PFSK-1 (cell line): Measurements from ENCODE around the gene RPRD2.

ENCODE experiments used
- FOXP2 ChIP-seq: optimal IDR thresholded peaks from 2 replicates; pipeline ENCODE3; 2011; ENCODE audit warnings: borderline replicate concordance, control low read depth, inconsistent platforms; ENCODE audit not compliant: insufficient read depth; ENCODE audit errors: extremely low read length, extremely low read depth
- POLR2AphosphoS5 ChIP-seq: IDR thresholded peaks from 2 replicates; pipeline ENCODE4 v1.6.1; 2012; ENCODE audit warnings: low read depth, mild to moderate bottlenecking, control low read depth, low read length, moderate library complexity
- REST ChIP-seq, 2 experiments: IDR thresholded peaks; 2 replicates each; pipeline versions ENCODE4 v1.6.1 to v1.8.0; 2011 to 2012; ENCODE audit warnings: low read depth in 2 of 2, low read length in 2 of 2, control low read depth in 1 of 2, inconsistent platforms in 1 of 2, mild to moderate bottlenecking in 1 of 2, moderate library complexity in 1 of 2; ENCODE audit not compliant: insufficient read depth in 1 of 2
- SIN3A ChIP-seq: IDR thresholded peaks from 2 replicates; pipeline ENCODE4 v1.6.1; 2012; ENCODE audit warnings: mild to moderate bottlenecking, low read length, moderate library complexity, borderline replicate concordance; ENCODE audit not compliant: insufficient read depth
- TAF1 ChIP-seq: IDR thresholded peaks from 2 replicates; pipeline ENCODE4 v1.6.1; 2012; ENCODE audit warnings: low read length, control low read depth, borderline replicate concordance; ENCODE audit not compliant: insufficient read depth

- no peak for TF ChIP-seq POLR2AphosphoS5
- TF ChIP-seq REST (IDR thresholded peaks at IDR 0.05; ENCODE audit: insufficient read depth in 1 of 2, low read depth in 2 of 2, low read length in 2 of 2): no peak
- TF ChIP-seq TAF1: no peak
- TF ChIP-seq SIN3A: no peak
- no peak for TF ChIP-seq FOXP2
Observed at GRCh38 chr1:150466964-150467363, 103.0 kb downstream of the RPRD2 start.
